Duodenal mucosa (tissue), 2 donors: ENCODE measurements around the gene CLDN7.

Experiments
- H3K27ac ChIP-seq: one replicate; pipeline ENCODE4 v1.7.0; 2013; ENCODE audit warnings: low read depth, low read length
- H3K27me3 ChIP-seq, 2 donors: one replicate each; pipeline ENCODE4 v1.7.0; 2013; ENCODE audit warnings: low read length in 2 of 2, control low read depth in 1 of 2; ENCODE audit not compliant: insufficient read depth in 2 of 2, control insufficient read depth in 1 of 2
- H3K36me3 ChIP-seq, 2 donors: one replicate each; pipeline ENCODE4 v1.7.0; 2013; ENCODE audit warnings: low read length in 2 of 2, control low read depth in 1 of 2; ENCODE audit not compliant: insufficient read depth in 2 of 2, control insufficient read depth in 1 of 2
- H3K4me1 ChIP-seq, 2 donors: one replicate each; pipeline ENCODE4 v1.7.0; 2013; ENCODE audit warnings: low read length in 2 of 2, control low read depth in 1 of 2; ENCODE audit not compliant: insufficient read depth in 2 of 2, control insufficient read depth in 1 of 2
- H3K4me3 ChIP-seq, 2 donors: one replicate each; pipeline ENCODE4 v1.7.0; 2013; ENCODE audit warnings: low read length in 2 of 2, low read depth in 1 of 2
- H3K9ac ChIP-seq, 2 donors: one replicate each; pipeline ENCODE4 v1.7.0; 2013; ENCODE audit warnings: low read length in 2 of 2, low read depth in 1 of 2
- H3K9me3 ChIP-seq, 2 donors: one replicate each; pipeline ENCODE4 v1.7.0; 2013; ENCODE audit warnings: low read length in 2 of 2, control low read depth in 1 of 2; ENCODE audit not compliant: control insufficient read depth in 1 of 2

The CLDN7 gene

DNA sequence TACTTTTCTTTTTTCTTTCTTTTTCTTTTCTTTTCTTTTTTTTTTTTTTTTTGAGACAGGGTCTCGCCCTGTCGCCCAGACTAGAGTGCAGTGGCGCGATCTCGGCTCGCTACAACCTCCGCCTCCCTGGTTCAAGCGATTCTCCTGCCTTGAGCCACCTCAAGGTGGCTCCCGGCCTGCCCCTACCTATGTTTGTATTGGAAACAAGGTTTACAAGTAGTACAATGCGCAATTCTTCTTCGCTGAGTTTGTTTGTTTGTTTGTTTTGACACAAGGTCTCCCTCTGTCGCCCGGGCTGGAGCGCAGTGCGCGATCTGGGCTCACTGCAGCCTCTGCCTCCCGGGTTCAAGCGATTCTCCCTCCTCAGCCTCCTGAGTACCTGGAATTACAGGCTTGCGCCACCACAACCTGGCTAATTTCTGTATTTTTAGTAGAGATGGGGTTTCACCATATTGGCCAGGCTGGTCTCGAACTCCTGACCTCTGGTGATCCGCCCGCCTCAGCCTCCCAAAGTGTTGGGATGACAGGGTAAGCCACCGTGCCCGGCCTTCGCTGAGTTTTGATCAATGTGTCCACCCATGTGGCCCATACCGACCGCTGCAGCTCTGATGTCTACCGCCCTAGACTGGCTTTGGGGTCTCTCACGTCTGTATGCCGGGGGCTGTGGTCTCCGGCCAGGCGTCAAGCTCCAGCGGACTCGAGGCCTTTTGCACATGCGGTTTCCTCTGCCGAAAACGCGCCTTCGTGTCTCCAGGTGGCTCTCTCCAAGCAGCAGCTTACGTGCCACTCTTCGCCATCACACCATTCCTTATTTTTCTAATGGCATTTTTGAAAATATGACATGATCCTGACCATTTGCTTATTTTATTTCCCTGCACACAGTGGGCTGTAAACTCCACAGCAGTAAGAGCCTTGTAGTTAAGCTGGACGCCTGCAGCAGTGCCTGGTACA, 33.2 kb upstream of the CLDN7 start:
- peak overlapping the region; percentile 32 for H3K9ac ChIP-seq
- H3K4me3 ChIP-seq = peak overlapping the region; percentile 39 to 53
- no peaks in the 10 kb centered on the region for H3K9me3 ChIP-seq
- H3K27me3 ChIP-seq = peaks cover 3 to 16% of the 10 kb centered on the region in 2 donors
- no peaks in the 10 kb centered on the region for H3K36me3 ChIP-seq
- peak overlapping the region; percentile 58 for H3K27ac ChIP-seq
- H3K4me1 ChIP-seq = peaks cover 33 to 45% of the 10 kb centered on the region in 2 donors

DNA sequence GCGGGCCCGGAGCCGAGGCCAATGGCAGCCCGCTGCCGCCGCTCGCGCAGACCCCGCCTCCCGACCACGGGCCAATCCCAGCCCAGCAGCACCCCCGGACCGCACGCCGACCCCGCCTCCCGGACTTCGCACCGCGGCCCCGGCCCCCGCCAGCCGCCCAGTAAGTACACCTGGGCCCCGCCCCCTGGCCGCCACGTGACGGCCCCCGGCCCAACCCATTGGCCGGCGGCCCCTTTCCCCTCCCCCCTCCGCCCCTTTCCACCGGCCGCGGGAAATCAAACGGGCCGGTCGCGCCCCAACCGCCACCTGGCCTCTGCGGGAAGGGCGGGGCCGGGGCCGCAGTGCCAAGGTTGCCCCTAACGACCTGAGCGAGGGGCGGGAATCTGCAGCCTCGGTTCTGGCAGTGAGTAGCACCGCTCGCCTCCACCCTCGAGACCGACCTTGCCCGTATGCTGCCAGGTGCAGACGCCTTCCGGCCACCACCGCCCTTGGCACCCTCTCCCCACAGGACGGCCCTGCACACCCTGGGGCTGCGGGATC, 32.4 kb upstream of the CLDN7 start, which contains the start of gene YBX2:
YBX2 (minus strand) TSS at position 26 of the 540 bp plus-strand sequence. CDS start 139 bp downstream, outside the sequence.
- H3K4me1 ChIP-seq = peaks cover 33 to 45% of the 10 kb centered on the region in 2 donors
- H3K27me3 ChIP-seq = peaks cover 3 to 16% of the 10 kb centered on the region in 2 donors
- H3K36me3 ChIP-seq = no peaks in the 10 kb centered on the region
- H3K4me3 ChIP-seq = peak within 1 kb of the TSS; percentile 58 to 59
- peak within 1 kb of the TSS; percentile 57 to 69 for H3K9ac ChIP-seq
- peak within 1 kb of the TSS; percentile 62 for H3K27ac ChIP-seq
- no peaks in the 10 kb centered on the region for H3K9me3 ChIP-seq

DNA sequence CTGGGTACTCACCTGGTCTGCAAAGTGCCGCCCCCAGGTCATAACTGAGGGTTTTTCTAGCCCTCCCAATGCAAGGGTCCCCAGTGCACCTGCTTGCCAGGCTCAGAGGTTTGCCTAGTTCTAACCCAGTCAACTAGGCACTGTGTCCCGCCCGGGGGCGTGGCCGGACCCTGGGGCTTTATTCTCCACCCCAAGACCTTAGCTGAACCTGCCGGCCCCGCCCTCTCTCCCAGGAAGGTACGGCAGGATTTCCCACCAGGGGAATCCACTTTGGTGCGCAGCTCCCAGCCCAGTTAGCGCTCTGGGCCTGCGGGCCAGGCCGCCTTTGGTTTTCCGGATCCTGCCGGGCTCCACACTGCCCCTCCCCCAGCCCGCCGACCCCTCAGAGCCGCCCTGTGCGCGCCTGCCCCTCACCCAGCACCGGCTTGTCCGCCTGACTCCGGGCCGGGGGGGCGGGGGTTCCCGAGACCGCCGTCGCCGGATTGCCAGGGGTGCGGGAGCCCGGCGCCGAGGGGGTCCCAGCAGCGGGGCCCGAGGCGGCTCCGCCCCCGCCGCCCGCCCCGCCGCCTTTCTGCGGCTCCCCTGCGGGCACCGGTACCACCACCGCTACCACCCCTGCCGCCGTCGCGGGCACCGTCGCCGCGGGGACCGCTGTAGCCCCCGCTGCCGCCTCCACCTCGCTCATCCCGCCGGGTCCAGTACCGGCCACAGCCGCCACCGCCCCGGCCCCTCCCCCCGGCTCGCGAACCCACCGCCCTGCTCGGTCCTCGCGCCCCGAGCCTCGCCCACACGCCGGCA, 31.7 kb upstream of the CLDN7 start:
- Histone ChIP-seq H3K27ac (peak overlapping the region; percentile 62), H3K9me3 (no peaks in the 10 kb centered on the region), H3K36me3 (no peaks in the 10 kb centered on the region), H3K9ac (peak overlapping the region; percentile 57 to 69), H3K27me3 (peaks cover 3 to 16% of the 10 kb centered on the region in 2 donors), H3K4me1 (peaks cover 33 to 45% of the 10 kb centered on the region in 2 donors), H3K4me3 (peak overlapping the region; percentile 58 to 59)

DNA sequence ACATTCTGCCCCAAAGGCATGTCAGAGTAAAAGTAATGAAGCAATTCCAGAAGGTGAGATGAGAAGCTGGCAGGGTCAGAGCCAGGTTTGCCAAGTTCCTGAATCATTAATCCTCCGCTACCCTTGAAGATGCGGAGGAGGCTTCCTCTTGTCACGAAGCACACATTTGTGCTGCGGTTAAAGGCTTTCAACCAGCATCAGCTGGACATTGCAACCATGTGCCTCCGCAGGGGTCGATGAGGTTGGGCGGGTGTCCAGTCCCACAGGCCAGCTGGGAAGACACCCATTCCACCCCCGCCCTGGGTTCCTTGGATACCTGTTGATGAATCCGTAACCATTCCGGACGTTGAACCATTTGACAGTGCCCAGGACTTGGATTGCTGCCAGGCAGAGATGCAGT, 30.9 kb upstream of the CLDN7 start:
- H3K9me3 ChIP-seq = no peaks in the 10 kb centered on the region
- no peak overlapping the region for H3K27ac ChIP-seq
- H3K4me3 ChIP-seq = peak overlapping the region; percentile 58 to 59
- H3K4me1 ChIP-seq = peaks cover 33 to 45% of the 10 kb centered on the region in 2 donors
- H3K27me3 ChIP-seq = peaks cover 3 to 16% of the 10 kb centered on the region in 2 donors
- peak overlapping the region; percentile 57 to 69 for H3K9ac ChIP-seq
- H3K36me3 ChIP-seq = no peaks in the 10 kb centered on the region

DNA sequence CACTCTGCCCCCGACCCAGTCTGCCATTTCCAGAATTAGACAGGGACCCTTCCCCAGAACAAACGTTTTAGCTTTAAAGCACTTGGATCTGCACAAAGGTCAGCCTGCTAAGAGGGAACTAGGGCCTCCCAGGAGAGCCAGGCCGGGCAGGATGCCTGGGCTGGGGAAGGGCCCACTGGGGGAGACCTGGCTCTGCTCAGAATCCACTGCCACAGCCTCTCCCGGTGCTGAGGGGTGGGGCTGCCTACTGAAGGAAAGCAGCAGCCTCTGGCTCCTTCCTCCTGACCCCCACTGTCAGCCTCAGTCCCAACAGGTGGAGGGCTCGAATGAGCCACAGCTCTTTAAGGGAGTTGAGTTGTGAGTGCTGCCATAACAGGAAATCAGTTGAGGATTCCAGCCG, 30.5 kb upstream of the CLDN7 start:
- Histone ChIP-seq H3K9ac (peak overlapping the region in 1 of 2 donors; percentile 69), H3K27ac (no peak overlapping the region), H3K4me1 (peaks cover 33 to 45% of the 10 kb centered on the region in 2 donors)

DNA sequence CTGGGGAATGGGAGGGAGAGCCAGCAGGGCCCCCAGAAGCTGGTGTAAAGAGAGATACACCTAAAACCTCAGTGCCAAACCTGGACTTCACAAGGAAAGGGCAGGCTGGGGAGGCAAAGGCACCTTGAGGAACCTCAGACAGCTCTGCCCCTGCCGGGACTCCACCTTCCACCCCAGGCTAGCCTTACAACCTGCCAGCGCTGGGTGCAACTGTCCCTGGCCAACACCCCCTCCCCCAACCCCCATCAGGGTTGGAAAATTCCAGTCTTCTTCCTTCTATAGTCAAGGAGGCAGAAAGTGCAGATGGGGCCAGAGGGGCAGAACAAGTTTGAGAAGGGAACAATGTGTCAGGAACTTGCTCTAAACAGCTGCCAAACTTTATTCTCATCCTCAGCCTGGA, 29.9 kb upstream of the CLDN7 start:
- Histone ChIP-seq H3K9me3 (no peaks in the 10 kb centered on the region), H3K4me1 (peaks cover 33 to 45% of the 10 kb centered on the region in 2 donors), H3K27ac (no peak overlapping the region), H3K9ac (peak overlapping the region in 1 of 2 donors; percentile 69), H3K36me3 (no peaks in the 10 kb centered on the region), H3K27me3 (peaks cover 3 to 16% of the 10 kb centered on the region in 2 donors), H3K4me3 (peak overlapping the region in 1 of 2 donors; percentile 58)

More for the DNA sequence above, 30.5 kb upstream of the CLDN7 start:
- Histone ChIP-seq H3K4me3 (peak overlapping the region; percentile 58 to 59), H3K9me3 (no peaks in the 10 kb centered on the region), H3K36me3 (no peaks in the 10 kb centered on the region), H3K27me3 (peaks cover 3 to 16% of the 10 kb centered on the region in 2 donors)

DNA sequence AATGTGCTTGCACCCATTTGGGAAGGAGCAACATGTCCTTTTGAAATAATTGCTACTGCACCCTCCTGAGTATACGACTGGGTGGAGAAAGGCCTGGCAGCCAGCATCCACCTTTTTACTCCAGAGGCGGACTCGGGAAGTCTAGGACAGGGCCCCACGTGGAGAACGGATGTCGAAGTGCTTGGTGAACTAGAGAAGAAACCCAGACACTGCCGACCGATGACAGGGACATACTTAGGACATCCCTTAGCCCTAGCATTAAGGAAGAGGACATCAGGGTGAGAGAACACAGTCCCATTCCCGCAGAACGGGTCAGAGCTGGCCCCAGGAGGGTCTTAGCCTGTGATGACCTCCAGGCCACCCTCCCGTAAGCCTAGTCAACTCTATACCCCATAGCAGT, 28.4 kb upstream of the CLDN7 start:
- Histone ChIP-seq H3K27ac (no peak overlapping the region), H3K27me3 (peaks cover 1 to 16% of the 10 kb centered on the region in 2 donors)

DNA sequence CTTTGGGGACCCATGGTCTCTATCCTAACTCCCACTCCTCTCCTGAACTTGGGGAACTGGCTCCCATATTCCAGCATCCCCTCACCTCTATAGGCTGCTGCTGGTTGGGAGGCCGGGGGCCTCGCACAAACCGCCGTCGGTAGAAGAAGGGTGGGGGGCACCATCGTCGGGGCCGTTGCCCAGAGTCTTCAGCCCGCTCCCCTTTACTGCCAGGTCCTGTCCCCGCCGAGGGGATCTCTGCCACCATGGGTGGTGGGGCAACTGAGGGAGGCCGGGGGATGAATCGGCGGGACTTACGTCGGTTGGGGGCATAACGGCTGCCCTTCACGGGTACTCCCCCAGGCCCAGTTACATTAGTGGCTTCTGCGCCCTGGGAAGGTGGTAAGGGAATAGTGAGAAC, 27.9 kb upstream of the CLDN7 start:
- no peak overlapping the region for H3K9ac ChIP-seq
- H3K27ac ChIP-seq = no peak overlapping the region
- peaks cover 22 to 30% of the 10 kb centered on the region in 2 donors for H3K4me1 ChIP-seq
- H3K36me3 ChIP-seq = no peaks in the 10 kb centered on the region
- H3K4me3 ChIP-seq = no peak overlapping the region
- H3K9me3 ChIP-seq = no peaks in the 10 kb centered on the region
- H3K27me3 ChIP-seq = peaks cover 0 to 16% of the 10 kb centered on the region in 2 donors

More for the DNA sequence above, 28.4 kb upstream of the CLDN7 start:
- Histone ChIP-seq H3K4me3 (no peak overlapping the region), H3K9ac (no peak overlapping the region), H3K9me3 (no peaks in the 10 kb centered on the region), H3K4me1 (peaks cover 23 to 35% of the 10 kb centered on the region in 2 donors), H3K36me3 (no peaks in the 10 kb centered on the region)

DNA sequence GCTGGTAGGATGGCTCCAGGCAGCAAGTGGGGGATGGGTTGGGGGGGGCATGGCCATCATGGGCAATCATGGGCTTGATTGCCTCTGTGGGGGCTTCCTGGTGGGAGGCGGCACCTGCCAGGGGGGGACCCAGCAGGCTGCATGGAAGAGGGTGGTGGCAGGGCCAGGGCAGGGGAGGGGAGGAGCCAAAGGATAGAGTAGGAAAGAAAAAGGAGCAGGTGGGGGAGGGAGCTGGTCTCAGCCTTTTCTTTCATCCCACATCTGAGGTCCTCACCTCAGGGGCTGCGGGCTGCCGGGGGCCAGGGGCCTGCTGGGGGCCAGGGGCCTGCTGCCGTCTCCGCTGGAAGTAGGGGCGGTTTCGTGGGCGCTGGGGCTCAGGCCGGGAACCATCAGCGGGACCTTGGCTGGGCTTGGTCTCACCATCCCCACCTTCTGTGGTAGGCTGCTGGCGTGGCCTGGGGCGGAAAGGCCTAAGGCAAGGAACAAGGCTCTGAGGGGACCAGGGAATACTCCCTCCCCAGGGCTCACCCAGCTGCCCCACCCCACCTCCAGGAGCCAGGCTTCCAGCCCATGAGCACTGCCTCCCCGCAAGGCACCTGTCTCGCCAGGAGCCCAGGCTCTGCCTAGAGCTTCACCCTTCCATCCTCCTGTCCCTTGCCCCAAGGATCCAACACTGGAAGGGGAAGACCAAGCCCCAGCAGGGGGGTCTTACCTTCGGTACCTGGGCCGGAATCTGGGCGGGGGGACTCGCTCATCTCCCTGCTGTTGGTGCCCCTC, 27.2 kb upstream of the CLDN7 start:
- Histone ChIP-seq H3K27ac (no peak overlapping the region), H3K4me3 (no peak overlapping the region), H3K27me3 (peaks cover 0 to 16% of the 10 kb centered on the region in 2 donors), H3K4me1 (peaks cover 22 to 25% of the 10 kb centered on the region in 2 donors), H3K36me3 (no peaks in the 10 kb centered on the region), H3K9me3 (no peaks in the 10 kb centered on the region), H3K9ac (no peak overlapping the region)
